Skeletal muscle tissue (tissue), 4 donors: ENCODE results near the gene ZCRB1. TPM values are rescaled to one million over a fixed set of nuclear protein-coding genes. Genes with fewer than 3 reads are reported as not detected.

Experiments used
- H3K27ac ChIP-seq: one replicate; pipeline ENCODE4 v1.7.0; 2013; ENCODE audit warnings: mild to moderate bottlenecking, low read depth, low read length, inconsistent platforms
- H3K27me3 ChIP-seq, 3 donors: one replicate each; pipeline ENCODE4 v1.7.0; 2013; ENCODE audit warnings: low read length in 3 of 3; ENCODE audit not compliant: control insufficient read depth in 3 of 3, insufficient read depth in 3 of 3
- H3K36me3 ChIP-seq, 3 donors: one replicate each; pipeline ENCODE4 v1.7.0; 2013; ENCODE audit warnings: low read length in 3 of 3; ENCODE audit not compliant: control insufficient read depth in 3 of 3, insufficient read depth in 3 of 3
- H3K4me1 ChIP-seq, 3 donors: one replicate each; pipeline ENCODE4 v1.7.0; 2013; ENCODE audit warnings: low read length in 3 of 3, mild to moderate bottlenecking in 3 of 3; ENCODE audit not compliant: control insufficient read depth in 3 of 3, insufficient read depth in 3 of 3
- H3K4me3 ChIP-seq, 3 donors: one replicate each; pipeline ENCODE4 v1.7.0; 2013; ENCODE audit warnings: low read length in 3 of 3
- H3K9ac ChIP-seq, 3 donors: one replicate each; pipeline ENCODE4 v1.7.0; 2013; ENCODE audit warnings: low read length in 3 of 3, mild to moderate bottlenecking in 3 of 3, moderate library complexity in 2 of 3, low read depth in 1 of 3
- H3K9me3 ChIP-seq, 3 donors: one replicate each; pipeline ENCODE4 v1.7.0; 2013; ENCODE audit warnings: low read length in 3 of 3; ENCODE audit not compliant: control insufficient read depth in 3 of 3
- total RNA-seq: library from RNA; depleted of rRNA; stranded (reverse); fragments of >200 nt; gene quantifications from one replicate; pipeline ENCODE4 v1.2.3, GENCODE V29; 2014
- donor health status: Osteomylitis.

ZCRB1 gene
- total RNA-seq, 1 donor from 2014 or later = 6.8 TPM

DNA sequence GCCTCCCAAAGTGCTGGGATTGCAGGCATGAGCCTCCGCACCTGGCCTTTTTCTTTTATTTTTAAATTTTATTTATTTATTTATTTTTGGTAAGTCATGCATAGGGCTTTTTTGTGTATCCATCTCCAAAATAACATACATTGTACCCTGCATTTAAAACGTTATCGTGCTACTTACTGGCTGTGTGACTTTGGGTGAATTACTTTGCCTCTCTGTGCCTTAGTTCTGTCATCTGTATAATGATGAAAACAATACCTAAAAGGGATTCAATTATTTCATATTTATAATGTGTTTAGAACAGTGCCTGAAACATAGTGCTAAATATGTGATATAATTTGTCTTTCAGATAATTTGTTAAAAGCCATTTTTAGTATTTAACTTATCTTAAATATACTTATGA lies 19.6 kb downstream of the ZCRB1 start:
- H3K27ac ChIP-seq = no peak overlapping the region
- H3K4me1 ChIP-seq = no peaks in the 10 kb centered on the region
- H3K36me3 ChIP-seq = peaks cover 0 to 2% (median 0%) of the 10 kb centered on the region in 3 donors
- H3K27me3 ChIP-seq = no peaks in the 10 kb centered on the region
- H3K4me3 ChIP-seq = no peak overlapping the region
- no peaks in the 10 kb centered on the region for H3K9me3 ChIP-seq
- H3K9ac ChIP-seq = no peak overlapping the region

DNA sequence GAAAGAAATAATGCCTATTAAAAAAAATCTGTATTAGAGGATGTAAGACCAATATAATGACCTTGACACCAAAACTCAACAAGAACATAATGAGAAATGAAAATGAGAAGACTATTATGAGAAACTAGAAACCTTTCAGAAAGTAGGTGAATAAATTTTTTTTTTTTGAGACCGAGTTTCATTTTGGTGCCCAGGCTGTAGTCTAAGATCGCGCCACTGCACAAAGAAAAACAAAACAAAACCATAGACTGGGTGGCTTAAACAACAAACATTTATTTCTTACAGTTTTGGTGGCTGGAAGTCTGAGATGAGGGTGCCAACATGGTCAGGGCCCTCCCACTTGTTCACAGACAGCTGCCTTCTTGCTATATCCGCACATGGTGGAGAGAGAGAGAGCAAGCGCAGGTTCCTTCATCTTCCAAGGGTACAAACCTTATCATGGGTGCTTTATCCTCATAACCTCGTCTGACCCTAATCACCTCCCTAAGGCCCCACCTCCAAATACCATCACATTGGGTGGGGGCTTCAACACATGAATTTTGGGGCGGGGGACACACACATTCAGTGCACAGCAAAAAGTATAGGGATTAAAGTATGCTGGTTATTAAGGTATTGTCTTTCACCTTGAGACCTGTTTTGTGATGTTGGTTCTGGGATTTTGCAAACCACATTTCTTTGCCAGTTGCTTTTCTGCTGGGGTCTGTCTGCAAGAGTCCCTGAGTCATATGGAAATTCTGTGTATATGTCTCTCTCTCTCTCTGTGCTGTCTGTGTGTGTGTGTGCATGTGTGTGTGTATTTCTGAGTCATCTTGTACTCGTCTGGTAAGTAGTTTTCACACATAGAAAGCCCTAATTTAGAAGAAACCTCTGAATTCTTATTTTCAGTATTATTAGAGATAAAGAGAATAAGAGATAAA lies 26.2 kb downstream of the ZCRB1 start:
- Histone ChIP-seq H3K27ac (no peak overlapping the region), H3K36me3 (no peaks in the 10 kb centered on the region), H3K4me3 (no peak overlapping the region), H3K27me3 (no peaks in the 10 kb centered on the region), H3K9ac (no peak overlapping the region), H3K9me3 (no peaks in the 10 kb centered on the region), H3K4me1 (no peaks in the 10 kb centered on the region)

DNA sequence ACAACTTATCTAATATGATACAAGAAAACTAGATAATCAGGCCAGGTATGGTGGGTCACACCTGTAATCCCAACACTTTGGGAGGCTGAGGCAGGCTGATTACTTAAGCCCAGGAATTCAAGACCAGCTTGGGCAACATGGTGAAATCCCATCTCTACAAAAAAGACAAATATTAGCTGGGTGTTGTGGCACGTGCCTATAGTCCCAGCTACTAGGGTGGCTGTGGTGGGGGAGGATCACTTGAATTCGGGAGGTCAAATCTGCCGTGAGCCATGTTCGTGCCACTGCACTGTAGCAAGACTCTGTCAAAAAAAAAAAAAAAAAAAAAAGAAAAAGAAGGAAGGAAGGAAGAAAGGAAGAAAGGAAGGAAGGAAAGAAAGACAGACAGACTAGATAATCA lies 27.0 kb downstream of the ZCRB1 start:
- Histone ChIP-seq H3K27me3 (no peaks in the 10 kb centered on the region), H3K4me3 (no peak overlapping the region), H3K9me3 (no peaks in the 10 kb centered on the region), H3K4me1 (no peaks in the 10 kb centered on the region), H3K36me3 (no peaks in the 10 kb centered on the region), H3K27ac (no peak overlapping the region), H3K9ac (no peak overlapping the region)

DNA sequence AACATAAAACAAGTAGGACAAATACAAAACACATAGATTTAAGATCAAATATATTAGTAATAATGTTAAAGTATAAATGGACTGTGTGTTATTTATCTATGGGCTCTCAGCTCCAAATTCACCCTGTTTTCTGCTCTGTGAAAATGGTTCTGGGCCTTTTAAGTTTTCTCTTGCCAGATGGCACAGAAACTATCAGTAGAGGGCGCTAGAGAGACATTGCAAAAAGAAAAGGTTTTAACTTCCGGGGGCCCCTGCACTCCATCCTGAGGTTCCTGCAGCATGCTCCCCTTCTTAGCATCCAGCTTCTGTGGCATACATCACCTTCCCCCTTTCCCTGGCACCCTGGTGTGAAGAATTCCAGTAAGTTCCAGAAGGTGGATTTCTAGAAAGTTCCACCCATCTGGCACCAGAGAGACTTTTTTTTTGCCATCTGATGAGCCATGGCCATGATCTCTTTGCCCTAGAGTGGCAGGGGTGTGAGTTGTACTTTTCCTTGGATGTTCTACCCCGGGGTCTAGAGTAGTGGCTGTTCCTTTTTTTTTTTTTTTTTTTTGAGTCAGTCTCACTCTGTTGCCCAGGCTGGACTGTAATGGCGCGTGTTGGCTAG lies 29.3 kb downstream of the ZCRB1 start:
- Histone ChIP-seq H3K4me3 (no peak overlapping the region), H3K9ac (no peak overlapping the region), H3K4me1 (no peaks in the 10 kb centered on the region), H3K9me3 (no peaks in the 10 kb centered on the region), H3K27me3 (no peaks in the 10 kb centered on the region), H3K36me3 (no peaks in the 10 kb centered on the region), H3K27ac (no peak overlapping the region)

DNA sequence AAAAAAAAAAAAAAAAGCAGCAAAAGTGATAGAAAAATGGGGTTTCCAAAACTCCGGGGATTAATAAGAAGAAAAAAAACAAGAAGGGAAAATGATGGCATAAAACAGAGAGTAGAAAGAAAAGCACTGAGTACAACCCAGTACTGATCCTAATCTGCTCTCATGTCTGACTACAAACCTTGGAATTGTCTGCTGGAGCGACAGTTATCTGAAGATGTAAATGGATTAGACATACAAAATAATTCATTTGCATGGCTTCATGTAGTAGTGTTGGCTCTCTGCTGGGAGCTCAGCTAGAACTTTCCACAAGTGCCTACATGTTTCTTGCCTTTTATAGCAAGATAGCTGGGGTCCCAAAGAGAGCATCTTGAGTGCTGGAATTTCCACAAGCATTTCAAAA lies 34.2 kb downstream of the ZCRB1 start:
- Histone ChIP-seq H3K9me3 (no peaks in the 10 kb centered on the region), H3K4me3 (no peak overlapping the region), H3K4me1 (no peaks in the 10 kb centered on the region), H3K27ac (no peak overlapping the region), H3K27me3 (peaks cover 0 to 3% (median 0%) of the 10 kb centered on the region in 3 donors), H3K36me3 (no peaks in the 10 kb centered on the region), H3K9ac (no peak overlapping the region)

DNA sequence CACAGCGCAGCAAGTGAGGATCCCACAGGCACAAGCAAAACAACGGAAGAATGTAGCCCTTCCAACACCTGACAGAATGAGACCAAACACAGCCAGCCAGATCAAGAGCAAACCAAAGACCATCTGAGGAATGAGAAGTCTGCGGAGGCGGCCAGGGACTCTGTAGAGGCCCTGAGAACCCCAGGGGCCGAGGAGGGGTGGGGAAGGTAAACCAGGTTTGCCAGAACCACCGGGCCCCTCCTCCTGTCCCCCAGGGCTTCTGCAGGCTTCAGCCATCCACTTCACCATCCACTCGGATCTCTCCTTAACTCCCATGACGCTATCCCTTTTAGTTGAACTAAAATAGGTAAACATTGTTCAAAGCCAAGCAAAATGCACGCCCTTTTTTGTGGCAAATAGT lies 37.4 kb downstream of the ZCRB1 start:
- H3K9ac ChIP-seq = no peak overlapping the region
- no peaks in the 10 kb centered on the region for H3K4me1 ChIP-seq
- no peaks in the 10 kb centered on the region for H3K36me3 ChIP-seq
- no peaks in the 10 kb centered on the region for H3K9me3 ChIP-seq
- peaks cover 0 to 3% (median 0%) of the 10 kb centered on the region in 3 donors for H3K27me3 ChIP-seq
- no peak overlapping the region for H3K4me3 ChIP-seq
- H3K27ac ChIP-seq = no peak overlapping the region

DNA sequence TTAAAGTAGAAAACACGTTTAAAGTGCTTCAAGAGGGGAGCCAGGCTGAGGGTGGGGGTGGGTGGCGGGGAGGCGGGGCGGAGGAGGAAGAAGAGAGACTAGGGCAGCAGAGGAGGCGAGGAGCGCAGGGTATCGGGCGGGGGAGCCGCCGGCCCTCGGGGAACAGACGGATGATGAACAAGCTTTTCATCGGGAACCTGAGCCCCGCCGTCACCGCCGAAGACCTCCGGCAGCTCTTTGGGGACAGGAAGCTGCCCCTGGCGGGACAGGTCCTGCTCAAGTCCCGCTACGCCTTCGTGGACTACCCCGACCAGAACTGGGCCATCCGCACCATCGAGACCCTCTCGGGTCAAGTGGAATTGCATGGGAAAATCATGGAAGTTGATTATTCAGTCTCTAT lies 39.2 kb downstream of the ZCRB1 start:
- H3K9me3 ChIP-seq = no peaks in the 10 kb centered on the region
- H3K27ac ChIP-seq = no peak overlapping the region
- H3K4me3 ChIP-seq = no peak overlapping the region
- no peaks in the 10 kb centered on the region for H3K4me1 ChIP-seq
- H3K27me3 ChIP-seq = peaks cover 0 to 3% (median 0%) of the 10 kb centered on the region in 3 donors
- no peak overlapping the region for H3K9ac ChIP-seq
- H3K36me3 ChIP-seq = no peaks in the 10 kb centered on the region

DNA sequence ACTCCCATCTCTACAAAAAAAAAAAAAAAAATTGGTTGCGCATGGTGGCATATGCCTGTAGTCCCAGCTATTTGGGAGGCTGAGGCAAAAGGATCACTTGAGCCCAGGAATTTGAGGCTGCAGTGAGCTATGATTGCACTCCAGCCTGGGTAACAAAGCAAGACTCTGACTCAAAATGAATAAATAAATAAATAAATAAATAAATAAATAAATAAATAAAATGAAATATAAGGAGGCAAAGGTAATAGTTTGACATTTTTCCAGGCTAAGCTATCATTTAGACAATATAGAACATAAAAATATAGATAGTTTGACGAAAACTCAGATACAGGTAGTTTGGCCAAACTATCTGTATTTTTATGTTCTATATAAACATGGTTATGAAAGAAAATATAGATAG lies 40.5 kb downstream of the ZCRB1 start:
- H3K4me1 ChIP-seq = no peaks in the 10 kb centered on the region
- H3K4me3 ChIP-seq = no peak overlapping the region
- no peaks in the 10 kb centered on the region for H3K36me3 ChIP-seq
- no peaks in the 10 kb centered on the region for H3K9me3 ChIP-seq
- peaks cover 0 to 3% (median 0%) of the 10 kb centered on the region in 3 donors for H3K27me3 ChIP-seq
- H3K27ac ChIP-seq = no peak overlapping the region
- H3K9ac ChIP-seq = no peak overlapping the region

DNA sequence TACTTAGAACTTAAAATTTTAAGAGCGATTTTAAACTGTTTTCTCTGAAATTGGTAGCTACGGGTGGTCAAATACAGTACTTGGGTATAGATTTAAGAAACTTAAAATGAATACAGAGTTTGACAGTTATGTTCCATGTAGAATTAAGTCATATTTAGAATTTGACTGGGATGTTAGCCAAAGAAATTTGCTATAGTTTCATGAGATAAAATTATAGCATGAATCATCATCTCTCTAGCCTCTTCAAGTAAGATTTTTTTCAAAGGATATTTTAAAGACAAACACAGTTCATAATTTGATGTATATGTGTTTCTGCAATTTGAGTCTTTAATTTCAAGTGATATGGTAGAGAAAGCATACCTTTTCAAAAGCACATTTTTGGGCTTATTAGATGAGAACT lies 41.0 kb downstream of the ZCRB1 start:
- no peak overlapping the region for H3K9ac ChIP-seq
- no peak overlapping the region for H3K4me3 ChIP-seq
- H3K27me3 ChIP-seq = peaks cover 0 to 3% (median 0%) of the 10 kb centered on the region in 3 donors
- H3K9me3 ChIP-seq = no peaks in the 10 kb centered on the region
- H3K36me3 ChIP-seq = no peaks in the 10 kb centered on the region
- no peak overlapping the region for H3K27ac ChIP-seq
- no peaks in the 10 kb centered on the region for H3K4me1 ChIP-seq

DNA sequence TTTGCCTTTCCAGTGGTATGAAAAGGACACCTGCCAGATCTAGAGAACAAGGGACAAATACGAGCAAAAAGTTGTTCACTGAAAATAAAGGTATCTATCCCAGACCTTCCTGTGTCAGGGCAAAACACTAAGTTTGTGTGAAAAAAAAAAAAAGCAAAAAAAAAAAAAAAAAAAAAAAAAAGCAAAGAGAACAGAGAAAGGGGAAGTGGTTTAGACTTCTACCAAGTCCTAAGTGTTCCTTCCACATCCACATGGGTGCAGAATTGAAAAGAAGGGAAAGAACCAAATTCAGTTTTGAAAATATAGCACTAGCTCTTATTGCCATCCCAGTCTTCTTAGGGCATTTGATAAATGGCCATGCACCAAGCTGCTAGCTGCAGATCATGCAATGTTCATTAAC lies 41.7 kb downstream of the ZCRB1 start:
- Histone ChIP-seq H3K27ac (no peak overlapping the region), H3K4me1 (no peaks in the 10 kb centered on the region), H3K4me3 (no peak overlapping the region), H3K9me3 (no peaks in the 10 kb centered on the region), H3K27me3 (peaks cover 0 to 3% (median 0%) of the 10 kb centered on the region in 3 donors), H3K9ac (no peak overlapping the region), H3K36me3 (no peaks in the 10 kb centered on the region)
